HL-60 (cell line): ENCODE results near the gene FLOT2.

Experiments used
- DNase-seq, 2 experiments: peaks; one replicate each; pipeline ENCODE4 v3.0.0-alpha.2; 2010 to 2020; ENCODE audit warnings: low read depth in 1 of 2, low spot score in 1 of 2
- H3K27ac ChIP-seq: fragments of 250-450 bp; sonication (Bioruptor Pico); replicated peaks from 2 replicates; pipeline ENCODE4 v1.5.1; 2020; ENCODE audit warnings: mild to moderate bottlenecking, moderate library complexity
- H3K27me3 ChIP-seq: fragments of 250-450 bp; sonication (Bioruptor Pico); 2 replicates; pipeline ENCODE4 v1.5.1; 2021; ENCODE audit warnings: mild to moderate bottlenecking, moderate library complexity; ENCODE audit not compliant: insufficient read depth, poor library complexity, severe bottlenecking
- H3K4me3 ChIP-seq: replicated peaks from 2 replicates; pipeline ENCODE4 v1.5.1; 2011; ENCODE audit warnings: mild to moderate bottlenecking, control low read depth, low read length; ENCODE audit not compliant: insufficient read depth
- CTCF ChIP-seq: IDR thresholded peaks from one replicate; pipeline ENCODE4 v1.5.1; 2011; ENCODE audit warnings: low read length, control low read depth, inconsistent platforms; ENCODE audit not compliant: insufficient read depth
- GABPA ChIP-seq: IDR thresholded peaks from 2 replicates; pipeline ENCODE4 v1.6.1; 2012; ENCODE audit warnings: low read depth
- POLR2AphosphoS5 ChIP-seq: IDR thresholded peaks from 2 replicates; pipeline ENCODE4 v1.6.1; 2012; ENCODE audit warnings: low read depth
- REST ChIP-seq: IDR thresholded peaks from 2 replicates; pipeline ENCODE4 v1.6.1; 2012; ENCODE audit warnings: low read depth; ENCODE audit not compliant: insufficient replicate concordance
- SPI1 ChIP-seq: IDR thresholded peaks from 2 replicates; pipeline ENCODE4 v1.6.1; 2012; ENCODE audit warnings: low read depth, mild to moderate bottlenecking, borderline replicate concordance

Gene FLOT2

DNA sequence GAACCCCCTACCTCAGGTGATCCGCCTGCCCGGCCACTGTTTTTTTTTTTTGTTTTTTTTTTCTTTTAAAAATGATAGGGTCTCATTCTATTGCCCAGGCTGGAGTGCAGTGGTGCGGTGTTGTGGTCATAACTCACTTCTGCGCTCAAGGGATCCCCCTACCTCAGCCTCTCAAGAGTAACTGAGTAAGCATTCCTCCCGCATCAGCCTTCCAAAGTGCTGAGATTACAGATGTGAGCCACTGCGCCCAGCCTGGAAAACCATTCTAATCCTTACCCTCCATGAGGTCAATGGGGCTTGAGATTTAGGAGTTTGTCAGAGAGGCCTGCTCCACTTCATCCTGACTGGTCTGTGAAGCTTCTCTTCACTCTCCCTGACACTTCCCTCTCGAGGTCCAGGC, 30.3 kb downstream of the FLOT2 start:
- H3K27me3 ChIP-seq: no peaks in the 10 kb centered on the region
- no peak for DNase-seq
- TF ChIP-seq REST (no peak), GABPA (no peak), POLR2AphosphoS5 (no peak), SPI1 (no peak), CTCF (no peak)
- H3K4me3 ChIP-seq: no peak overlapping the region
- H3K27ac ChIP-seq: no peak overlapping the region

DNA sequence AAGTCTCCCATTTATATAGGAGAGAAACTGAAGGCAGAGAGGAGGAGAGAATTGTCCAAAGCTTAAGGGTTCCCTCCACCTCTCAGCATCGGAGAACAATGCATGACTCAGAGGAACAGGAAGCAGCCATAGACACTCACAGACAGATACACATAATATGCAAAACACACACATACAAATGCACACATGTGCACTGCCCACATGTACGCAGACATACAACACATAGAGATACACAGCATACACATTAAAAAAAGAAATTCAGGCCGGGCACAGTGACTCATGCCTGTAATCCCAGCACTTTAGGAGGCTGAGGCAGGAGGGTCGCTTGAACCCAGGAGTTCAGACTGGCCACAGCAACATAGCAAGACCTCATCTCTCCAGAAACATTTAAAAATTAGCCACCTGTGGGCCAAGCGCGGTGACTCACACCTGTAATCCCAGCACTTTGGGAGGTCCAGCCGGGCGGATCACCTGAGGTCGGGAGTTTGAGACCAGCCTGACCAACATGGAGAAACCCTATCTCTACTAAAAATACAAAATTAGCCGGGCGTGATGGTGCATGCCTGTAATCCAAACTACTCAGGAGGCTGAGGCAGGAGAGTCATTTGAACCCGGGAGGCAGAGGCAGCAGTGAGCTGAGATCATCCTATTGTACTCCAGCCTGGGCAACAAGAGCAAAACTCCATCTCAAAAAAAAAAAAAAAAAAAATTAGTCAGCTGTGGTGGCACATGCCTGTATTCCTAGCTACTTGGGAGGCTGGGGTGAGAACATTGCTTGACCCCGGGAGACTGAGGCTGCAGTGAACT, 31.4 kb downstream of the FLOT2 start:
- DNase-seq: peak in 1 of 2 experiments; percentile 36
- no peak overlapping the region for H3K4me3 ChIP-seq
- H3K27me3 ChIP-seq: no peaks in the 10 kb centered on the region
- TF ChIP-seq GABPA (no peak), SPI1 (peak; percentile 53; the same call in 1 of the 2 replicates)
- peak overlapping the region; percentile 16; the same call in 1 of the 2 replicates for H3K27ac ChIP-seq

DNA sequence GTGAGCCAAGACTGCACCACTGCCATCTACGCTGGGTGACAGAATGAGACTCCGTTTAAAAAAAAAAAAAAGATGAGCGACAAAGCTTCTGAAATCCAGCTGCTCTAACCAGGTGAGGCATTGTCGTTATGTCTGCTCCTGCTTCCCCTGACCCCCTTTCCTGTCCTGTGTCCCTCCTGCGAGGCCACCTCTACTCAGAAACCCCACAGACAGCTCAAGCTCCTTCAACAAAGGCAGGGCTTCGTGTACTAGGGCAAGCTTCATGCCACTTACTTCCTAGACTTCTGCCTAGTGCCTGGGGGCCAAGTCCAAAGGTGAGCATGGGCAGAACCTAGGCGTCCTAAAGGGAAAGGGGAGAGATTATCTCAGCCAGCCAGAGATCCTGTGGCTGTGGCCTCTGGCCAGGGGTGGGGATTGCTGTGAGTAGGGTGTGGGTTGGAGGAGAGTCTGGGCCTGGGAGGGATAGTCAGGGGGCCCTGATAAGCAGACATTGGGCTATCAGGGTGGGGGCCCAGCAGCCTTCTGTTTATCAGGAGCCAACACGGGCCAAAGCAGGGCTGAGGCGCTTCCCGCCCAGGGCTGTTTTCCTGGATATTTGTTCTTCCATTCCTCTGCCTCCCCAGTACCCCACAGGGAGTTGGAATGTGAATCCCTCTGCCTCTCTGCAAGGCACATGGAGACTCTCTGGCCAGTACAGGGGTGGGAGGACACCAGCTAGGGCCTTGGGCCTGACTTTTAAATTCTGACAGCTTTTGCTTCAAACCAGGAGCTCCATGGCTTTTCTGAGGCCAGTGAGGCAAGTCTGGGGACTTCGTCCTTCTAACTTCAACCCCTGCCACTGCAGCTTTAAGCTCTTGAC, 32.3 kb downstream of the FLOT2 start:
- TF ChIP-seq GABPA (no peak), SPI1 (no peak), CTCF (no peak), POLR2AphosphoS5 (no peak)
- Histone ChIP-seq H3K4me3 (no peak overlapping the region), H3K27me3 (no peaks in the 10 kb centered on the region), H3K27ac (peak overlapping the region; percentile 16; the same call in 1 of the 2 replicates)
- DNase-seq: no peak

- no peak overlapping the region for H3K27ac ChIP-seq
- H3K27me3 ChIP-seq: no peaks in the 10 kb centered on the region
- DNase-seq: no peak
- no peak overlapping the region for H3K4me3 ChIP-seq
- TF ChIP-seq CTCF (no peak), SPI1 (no peak), GABPA (no peak), POLR2AphosphoS5 (no peak), REST (no peak)
Measured at GRCh38 chr17:28863953-28864352, 33.6 kb downstream of the FLOT2 start.
